HEK293 (cell line): ENCODE results near the gene GIMAP5.

Source experiments
- CTCF ChIA-PET: fragments of 350-600 bp; formaldehyde crosslinking; extraction: SDS; loops from one replicate; lab custom pipeline; 2021; ENCODE audit warnings: antibody characterized with exemption; lab: Yijun Ruan, JAX
- POLR2A ChIA-PET: fragments of 300-600 bp; formaldehyde crosslinking; extraction: SDS; loops from one replicate; lab custom pipeline; 2020; ENCODE audit warnings: antibody characterized with exemption, inconsistent platforms; lab: Yijun Ruan, JAX
- H3K27ac ChIP-seq: fragments of 200-500 bp; sonication (Bioruptor generic); 2 replicates; pipeline ENCODE4 v1.5.1; 2014; ENCODE audit warnings: low read depth, low read length, control low read depth, inconsistent platforms; ENCODE audit errors: extremely low read depth
- H3K36me3 ChIP-seq, 2 experiments: fragments of 200-500 bp in 1 of 2; sonication (Bioruptor generic) in 1 of 2; 1 replicate in 1 of 2; 2 replicates in 1 of 2; pipeline ENCODE4 v1.5.1; 2014 to 2017; ENCODE audit warnings: inconsistent platforms in 2 of 2, low read length in 2 of 2; ENCODE audit not compliant: control insufficient read depth in 2 of 2, insufficient read depth in 1 of 2
- H3K4me1 ChIP-seq: fragments of 200-500 bp; sonication (Bioruptor generic); 2 replicates; pipeline ENCODE4 v1.5.1; 2014; ENCODE audit warnings: mild to moderate bottlenecking, low read length, inconsistent platforms; ENCODE audit not compliant: control insufficient read depth, insufficient read depth
- H3K4me3 ChIP-seq: 2 replicates; pipeline ENCODE4 v1.5.1; 2011; ENCODE audit warnings: low read depth, mild to moderate bottlenecking, control low read depth, low read length, moderate library complexity
- H3K9me3 ChIP-seq: fragments of 200-500 bp; sonication (Bioruptor generic); 2 replicates; pipeline ENCODE4 v1.5.1; 2014; ENCODE audit warnings: low read depth, low read length, inconsistent platforms; ENCODE audit not compliant: control insufficient read depth, insufficient read depth
- EGR2 ChIP-seq: fragments of 450-650 bp; formaldehyde crosslinking; IDR thresholded peaks from 2 replicates; pipeline ENCODE4 v1.5.1; 2016; ENCODE audit warnings: low read depth, missing biosample characterization, missing genetic modification characterization
- HOXA7 ChIP-seq: sonication (generic); formaldehyde crosslinking; IDR thresholded peaks from 2 replicates; pipeline ENCODE4 v1.8.1; 2022; ENCODE audit warnings: missing genetic modification reagents, borderline replicate concordance
- HOXC10 ChIP-seq: sonication (generic); formaldehyde crosslinking; IDR thresholded peaks from 2 replicates; pipeline ENCODE4 v1.8.1; 2023; ENCODE audit warnings: mild to moderate bottlenecking, missing genetic modification reagents
- TRIM28 ChIP-seq: IDR thresholded peaks from 2 replicates; pipeline ENCODE4 v1.6.1; 2011; ENCODE audit warnings: low read length, control low read depth, borderline replicate concordance
- ZIC2 ChIP-seq: fragments of 450-650 bp; formaldehyde crosslinking; IDR thresholded peaks from 2 replicates; pipeline ENCODE4 v1.5.1; 2016; ENCODE audit warnings: missing biosample characterization, missing genetic modification characterization
- ZNF132 ChIP-seq: fragments of 450-650 bp; formaldehyde crosslinking; IDR thresholded peaks from 2 replicates; pipeline ENCODE4 v1.5.1; 2017; ENCODE audit warnings: missing biosample characterization, missing genetic modification characterization, borderline replicate concordance
- ZNF175 ChIP-seq: fragments of 450-650 bp; formaldehyde crosslinking; IDR thresholded peaks from 2 replicates; pipeline ENCODE4 v1.5.1; 2016; ENCODE audit warnings: missing biosample characterization, missing genetic modification characterization
- ZNF184 ChIP-seq: fragments of 450-650 bp; IDR thresholded peaks from 2 replicates; pipeline ENCODE4 v1.5.1; 2018; ENCODE audit warnings: missing biosample characterization, mild to moderate bottlenecking, missing genetic modification characterization
- ZNF202 ChIP-seq: fragments of 450-650 bp; formaldehyde crosslinking; IDR thresholded peaks from 2 replicates; pipeline ENCODE4 v1.5.1; 2016; ENCODE audit warnings: missing biosample characterization, missing genetic modification characterization, borderline replicate concordance
- ZNF292 ChIP-seq: fragments of 450-650 bp; formaldehyde crosslinking; IDR thresholded peaks from 2 replicates; pipeline ENCODE4 v1.5.1; 2016; ENCODE audit warnings: low read depth, missing biosample characterization, missing genetic modification characterization, borderline replicate concordance
- ZNF324 ChIP-seq: fragments of 450-650 bp; formaldehyde crosslinking; IDR thresholded peaks from 2 replicates; pipeline ENCODE4 v1.5.1; 2016; ENCODE audit warnings: missing biosample characterization, missing genetic modification characterization
- ZNF335 ChIP-seq: fragments of 450-650 bp; formaldehyde crosslinking; conservative IDR thresholded peaks from 2 replicates; pipeline ENCODE4 v1.5.1; 2016; ENCODE audit warnings: missing biosample characterization, missing genetic modification characterization
- ZNF548 ChIP-seq: fragments of 450-650 bp; formaldehyde crosslinking; IDR thresholded peaks from 2 replicates; pipeline ENCODE4 v1.5.1; 2016; ENCODE audit warnings: missing biosample characterization, missing genetic modification characterization
- ZNF555 ChIP-seq: fragments of 450-650 bp; formaldehyde crosslinking; conservative IDR thresholded peaks from 2 replicates; pipeline ENCODE4 v1.5.1; 2017; ENCODE audit warnings: missing biosample characterization, mild to moderate bottlenecking, missing genetic modification characterization, inconsistent platforms
- ZNF571 ChIP-seq: fragments of 450-650 bp; formaldehyde crosslinking; IDR thresholded peaks from 2 replicates; pipeline ENCODE4 v1.5.0; 2017; ENCODE audit warnings: missing biosample characterization, missing genetic modification characterization
- ZNF585B ChIP-seq: fragments of 450-650 bp; formaldehyde crosslinking; IDR thresholded peaks from 2 replicates; pipeline ENCODE4 v1.5.1; 2016; ENCODE audit warnings: missing biosample characterization, missing genetic modification characterization
- ZNF658 ChIP-seq: fragments of 450-650 bp; formaldehyde crosslinking; IDR thresholded peaks from 2 replicates; pipeline ENCODE4; 2016; ENCODE audit warnings: missing biosample characterization, missing genetic modification characterization
- TF ChIP-seq, protein P1 (sequence below): fragments of 450-650 bp; formaldehyde crosslinking; IDR thresholded peaks from 2 replicates; pipeline ENCODE4 v1.5.1; 2016; ENCODE audit warnings: missing biosample characterization, missing genetic modification characterization, borderline replicate concordance
- TF ChIP-seq, protein P2 (sequence below): fragments of 450-650 bp; formaldehyde crosslinking; IDR thresholded peaks from 2 replicates; pipeline ENCODE4 v1.5.1; 2016; ENCODE audit warnings: missing biosample characterization, missing genetic modification characterization
- TF ChIP-seq, protein P3 (sequence below): fragments of 450-650 bp; formaldehyde crosslinking; IDR thresholded peaks from 2 replicates; pipeline ENCODE4; 2016; ENCODE audit warnings: missing biosample characterization, missing genetic modification characterization

The GIMAP5 gene

DNA sequence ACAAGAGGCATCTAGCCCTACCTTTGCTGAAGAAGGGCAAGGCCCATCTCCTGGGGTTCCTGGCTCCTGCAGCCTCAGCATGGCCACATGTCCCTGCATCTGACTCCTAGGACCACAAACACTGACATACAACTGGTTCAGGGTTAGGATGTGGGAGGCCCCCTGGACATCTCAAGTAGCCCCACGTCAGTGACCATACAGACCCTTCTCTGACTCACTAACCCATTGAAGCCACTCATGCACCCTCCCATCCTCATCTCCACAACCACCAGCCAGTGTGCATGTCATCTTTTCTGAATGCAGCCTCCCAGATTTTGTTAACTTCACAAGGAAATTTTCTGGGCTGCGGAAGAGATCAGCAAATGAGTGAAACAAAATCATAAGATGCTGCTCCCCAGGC, 44.7 kb downstream of the GIMAP5 start:
- Histone ChIP-seq H3K4me1 (no peaks in the 10 kb centered on the region), H3K4me3 (no peak overlapping the region), H3K27ac (no peak overlapping the region), H3K36me3 (no peaks in the 10 kb centered on the region), H3K9me3 (no peaks in the 10 kb centered on the region)
- ChIA-PET CTCF (interaction anchor here (5.4 kb wide), 1 partner anchor 96 kb away, joined by 77 read pairs; no protein-coding TSS in a partner anchor), POLR2A (no interaction called here)
- TF ChIP-seq, protein P1, sequence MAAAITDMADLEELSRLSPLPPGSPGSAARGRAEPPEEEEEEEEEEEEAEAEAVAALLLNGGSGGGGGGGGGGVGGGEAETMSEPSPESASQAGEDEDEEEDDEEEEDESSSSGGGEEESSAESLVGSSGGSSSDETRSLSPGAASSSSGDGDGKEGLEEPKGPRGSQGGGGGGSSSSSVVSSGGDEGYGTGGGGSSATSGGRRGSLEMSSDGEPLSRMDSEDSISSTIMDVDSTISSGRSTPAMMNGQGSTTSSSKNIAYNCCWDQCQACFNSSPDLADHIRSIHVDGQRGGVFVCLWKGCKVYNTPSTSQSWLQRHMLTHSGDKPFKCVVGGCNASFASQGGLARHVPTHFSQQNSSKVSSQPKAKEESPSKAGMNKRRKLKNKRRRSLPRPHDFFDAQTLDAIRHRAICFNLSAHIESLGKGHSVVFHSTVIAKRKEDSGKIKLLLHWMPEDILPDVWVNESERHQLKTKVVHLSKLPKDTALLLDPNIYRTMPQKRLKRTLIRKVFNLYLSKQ (tag by site-specific recombination) = no peak

DNA sequence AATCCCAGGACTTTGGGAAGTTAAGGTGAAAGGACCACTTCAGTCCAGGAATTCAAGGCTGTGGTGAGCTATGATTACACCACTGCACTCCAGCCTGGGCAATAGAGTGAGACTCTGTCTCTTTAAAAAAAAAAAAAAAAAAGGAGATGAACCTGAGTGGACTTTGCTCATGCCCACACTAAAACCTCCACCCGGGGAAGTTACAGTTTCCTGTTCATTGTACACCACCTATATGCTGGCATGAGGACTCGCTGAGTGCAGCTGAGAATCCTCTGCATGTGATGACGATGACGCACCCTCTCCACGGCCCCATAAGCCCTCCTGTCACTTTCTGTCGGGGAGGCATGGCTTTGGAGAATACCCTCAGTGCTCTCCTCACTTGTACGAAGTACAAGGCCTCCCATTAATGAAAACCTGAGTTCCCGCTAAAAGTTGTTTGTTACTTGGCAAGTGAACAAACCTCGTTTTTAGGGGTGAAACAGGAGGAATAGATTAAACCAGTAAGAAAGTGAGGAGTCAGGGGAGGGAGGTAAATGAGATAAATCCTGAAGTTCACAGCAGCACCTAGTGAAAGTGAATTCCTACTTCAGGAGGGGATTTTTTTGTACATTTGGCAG, 47.0 kb downstream of the GIMAP5 start:
- Histone ChIP-seq H3K4me3 (no peak overlapping the region), H3K27ac (no peak overlapping the region), H3K4me1 (0 out of 2 replicates have a peak, but pooled peaks cover 3% of the 10 kb centered on the region), H3K36me3 (no peaks in the 10 kb centered on the region)
- CTCF ChIA-PET = interaction anchor here (0.6 to 1.3 kb wide), 2 partner anchors 95 to 229 kb away, joined by 4 to 5 read pairs; no protein-coding TSS in a partner anchor
- POLR2A ChIA-PET = no interaction called here
- TF ChIP-seq ZNF335 (tag by site-specific recombination) = no peak
- TF ChIP-seq, protein P2, sequence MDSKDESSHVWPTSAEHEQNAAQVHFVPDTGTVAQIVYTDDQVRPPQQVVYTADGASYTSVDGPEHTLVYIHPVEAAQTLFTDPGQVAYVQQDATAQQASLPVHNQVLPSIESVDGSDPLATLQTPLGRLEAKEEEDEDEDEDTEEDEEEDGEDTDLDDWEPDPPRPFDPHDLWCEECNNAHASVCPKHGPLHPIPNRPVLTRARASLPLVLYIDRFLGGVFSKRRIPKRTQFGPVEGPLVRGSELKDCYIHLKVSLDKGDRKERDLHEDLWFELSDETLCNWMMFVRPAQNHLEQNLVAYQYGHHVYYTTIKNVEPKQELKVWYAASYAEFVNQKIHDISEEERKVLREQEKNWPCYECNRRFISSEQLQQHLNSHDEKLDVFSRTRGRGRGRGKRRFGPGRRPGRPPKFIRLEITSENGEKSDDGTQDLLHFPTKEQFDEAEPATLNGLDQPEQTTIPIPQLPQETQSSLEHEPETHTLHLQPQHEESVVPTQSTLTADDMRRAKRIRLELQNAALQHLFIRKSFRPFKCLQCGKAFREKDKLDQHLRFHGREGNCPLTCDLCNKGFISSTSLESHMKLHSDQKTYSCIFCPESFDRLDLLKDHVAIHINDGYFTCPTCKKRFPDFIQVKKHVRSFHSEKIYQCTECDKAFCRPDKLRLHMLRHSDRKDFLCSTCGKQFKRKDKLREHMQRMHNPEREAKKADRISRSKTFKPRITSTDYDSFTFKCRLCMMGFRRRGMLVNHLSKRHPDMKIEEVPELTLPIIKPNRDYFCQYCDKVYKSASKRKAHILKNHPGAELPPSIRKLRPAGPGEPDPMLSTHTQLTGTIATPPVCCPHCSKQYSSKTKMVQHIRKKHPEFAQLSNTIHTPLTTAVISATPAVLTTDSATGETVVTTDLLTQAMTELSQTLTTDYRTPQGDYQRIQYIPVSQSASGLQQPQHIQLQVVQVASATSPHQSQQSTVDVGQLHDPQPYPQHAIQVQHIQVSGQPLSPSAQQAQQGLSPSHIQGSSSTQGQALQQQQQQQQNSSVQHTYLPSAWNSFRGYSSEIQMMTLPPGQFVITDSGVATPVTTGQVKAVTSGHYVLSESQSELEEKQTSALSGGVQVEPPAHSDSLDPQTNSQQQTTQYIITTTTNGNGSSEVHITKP (tag by site-specific recombination) = no peak
- no peak for TF ChIP-seq ZNF585B (tag by site-specific recombination)
- no peak for TF ChIP-seq ZNF184 (tag by site-specific recombination)
- no peak for TF ChIP-seq HOXC10 (CRISPR knock-in tag)
- no peak for TF ChIP-seq ZNF292 (tag by site-specific recombination)
- no peak for TF ChIP-seq ZNF202 (tag by site-specific recombination)
- TF ChIP-seq ZIC2 (tag by site-specific recombination) = no peak
- TF ChIP-seq TRIM28 = no peak
- TF ChIP-seq ZNF658 (tag by site-specific recombination) = no peak
- TF ChIP-seq ZNF571 = no peak
- no peak for TF ChIP-seq HOXA7
- TF ChIP-seq ZNF175 (tag by site-specific recombination) = no peak
- no peak for TF ChIP-seq EGR2 (tag by site-specific recombination)
- TF ChIP-seq ZNF324 (tag by site-specific recombination) = no peak
- no peak for TF ChIP-seq ZNF132 (tag by site-specific recombination)
- TF ChIP-seq ZNF555 (tag by site-specific recombination) = no peak
- TF ChIP-seq, protein P3, sequence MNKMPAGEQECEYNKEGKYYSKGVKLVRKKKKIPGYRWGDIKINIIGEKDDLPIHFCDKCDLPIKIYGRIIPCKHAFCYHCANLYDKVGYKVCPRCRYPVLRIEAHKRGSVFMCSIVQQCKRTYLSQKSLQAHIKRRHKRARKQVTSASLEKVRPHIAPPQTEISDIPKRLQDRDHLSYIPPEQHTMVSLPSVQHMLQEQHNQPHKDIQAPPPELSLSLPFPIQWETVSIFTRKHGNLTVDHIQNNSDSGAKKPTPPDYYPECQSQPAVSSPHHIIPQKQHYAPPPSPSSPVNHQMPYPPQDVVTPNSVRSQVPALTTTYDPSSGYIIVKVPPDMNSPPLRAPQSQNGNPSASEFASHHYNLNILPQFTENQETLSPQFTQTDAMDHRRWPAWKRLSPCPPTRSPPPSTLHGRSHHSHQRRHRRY = no peak
- no peak for TF ChIP-seq ZNF548 (tag by site-specific recombination)
- TF ChIP-seq, all 188 proteins: peak for 0
- no peaks in the 10 kb centered on the region for H3K9me3 ChIP-seq
